SKM-1 treated with dmso at 0.1 percent for 144 hours (cell line): ENCODE results near the gene CCDC174.
"Not testable (repeated sequence)": the region's sequence is repeated elsewhere in the genome, so short reads cannot be mapped to it uniquely, and the experiment has no call there.

Experiments used
- DNase-seq: peaks from one replicate; lab custom pipeline; 2025; ENCODE audit not compliant: unreplicated experiment; lab: John Stamatoyannopoulos, UW

The CCDC174 gene

DNA sequence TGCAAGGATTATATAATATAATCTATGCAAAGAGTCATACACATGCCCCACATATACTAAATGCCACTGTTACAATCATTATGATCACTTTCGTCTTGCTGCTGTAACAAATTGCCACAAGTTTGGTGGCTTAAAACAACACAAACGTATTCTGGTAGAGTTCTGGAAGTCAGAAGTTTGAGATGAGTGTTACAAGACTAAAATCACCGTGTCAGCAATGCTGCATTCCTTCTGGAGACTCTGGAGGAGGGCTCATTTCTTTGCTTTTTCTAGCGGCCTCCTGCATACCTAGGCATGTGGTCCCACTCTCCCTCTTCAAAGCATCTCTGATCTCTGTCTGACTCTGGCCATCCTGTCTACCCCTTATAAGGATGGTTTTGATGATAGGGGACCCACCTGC is 1.4 kb upstream of the CCDC174 start:
- no peak for DNase-seq

DNA sequence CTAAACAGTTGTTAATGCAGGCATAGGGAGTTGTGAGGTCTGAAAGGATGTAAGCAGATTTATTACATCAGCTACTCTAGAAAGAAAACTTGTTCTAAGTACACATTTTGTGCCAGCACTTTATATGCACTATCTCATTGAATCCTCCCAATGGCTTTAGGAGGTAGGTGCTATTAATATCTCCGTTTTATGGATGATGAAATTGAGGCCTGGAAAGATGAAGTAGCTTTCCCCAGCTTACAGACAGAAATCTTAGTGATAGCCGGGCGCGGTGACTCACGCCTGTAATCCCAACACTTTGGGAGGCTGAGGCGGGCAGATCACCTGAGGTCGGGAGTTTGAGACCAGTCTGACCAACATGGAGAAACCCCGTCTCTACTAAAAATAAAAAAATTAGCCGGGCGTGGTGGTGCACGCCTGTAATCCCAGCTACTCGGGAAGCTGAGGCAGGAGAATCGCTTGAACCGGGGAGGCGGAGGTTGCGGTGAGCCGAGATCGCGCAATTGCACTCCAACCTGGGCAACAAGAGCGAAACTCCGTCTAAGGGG is 872 bp downstream of the CCDC174 start:
- not testable (repeated sequence) for DNase-seq

DNA sequence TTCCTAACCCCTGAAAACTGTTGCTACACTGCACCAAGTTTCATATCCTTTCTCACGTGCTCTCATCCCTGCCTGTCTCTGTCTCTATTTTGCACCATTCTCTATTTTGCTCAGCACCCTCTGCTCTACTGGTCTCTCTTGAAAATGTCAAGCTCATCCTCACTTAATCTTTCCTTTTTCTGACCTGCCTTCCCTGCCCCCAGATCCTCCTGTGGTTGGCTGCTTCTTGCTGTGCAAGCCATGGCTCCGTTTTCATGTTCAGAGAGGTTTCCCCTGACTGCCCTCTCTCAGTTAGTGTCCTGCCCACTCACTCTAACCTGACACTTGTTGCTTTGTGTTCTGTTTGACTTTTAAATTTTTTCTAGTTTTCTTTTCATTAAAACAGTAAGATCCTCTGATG is 6.0 kb downstream of the CCDC174 start:
- no peak for DNase-seq

DNA sequence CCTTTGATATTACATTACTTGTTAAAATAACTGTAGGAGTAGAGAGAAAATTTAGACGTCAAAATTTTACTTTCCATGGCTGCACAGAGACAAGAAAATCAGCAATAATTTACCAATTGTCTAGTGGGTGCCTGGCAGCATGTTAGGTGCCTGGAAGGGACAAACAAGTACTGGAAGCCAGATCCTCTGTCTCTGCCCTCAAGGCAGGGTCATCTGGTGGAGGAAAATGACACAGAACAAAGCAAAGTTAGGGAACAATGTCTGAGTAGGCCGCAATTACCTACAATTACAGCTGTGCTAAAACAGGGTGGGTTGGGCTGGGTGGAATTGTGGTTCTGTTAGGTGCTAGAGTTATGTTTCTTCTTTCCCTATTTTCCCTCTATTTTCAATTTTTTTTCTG is 7.4 kb downstream of the CCDC174 start:
- no peak for DNase-seq

DNA sequence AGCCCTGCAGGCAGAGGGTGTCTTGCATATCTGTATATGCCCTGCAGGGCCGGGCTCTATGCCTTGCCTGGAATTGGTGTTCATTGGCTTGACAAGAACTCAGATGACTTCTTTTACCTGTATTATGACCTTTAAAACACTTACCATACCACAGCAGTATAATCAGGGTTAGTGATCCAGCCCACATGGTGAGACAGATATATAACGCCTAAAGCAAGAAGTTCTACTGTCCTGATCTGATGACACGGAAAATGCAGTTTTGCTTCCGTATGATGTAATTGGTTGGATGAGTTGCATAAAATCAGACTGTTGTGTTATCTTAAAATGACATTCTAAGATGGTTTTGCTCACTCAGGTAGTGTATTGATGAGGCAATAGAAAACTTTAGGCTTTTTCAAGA is 9.4 kb downstream of the CCDC174 start:
- DNase-seq, result no peak

DNA sequence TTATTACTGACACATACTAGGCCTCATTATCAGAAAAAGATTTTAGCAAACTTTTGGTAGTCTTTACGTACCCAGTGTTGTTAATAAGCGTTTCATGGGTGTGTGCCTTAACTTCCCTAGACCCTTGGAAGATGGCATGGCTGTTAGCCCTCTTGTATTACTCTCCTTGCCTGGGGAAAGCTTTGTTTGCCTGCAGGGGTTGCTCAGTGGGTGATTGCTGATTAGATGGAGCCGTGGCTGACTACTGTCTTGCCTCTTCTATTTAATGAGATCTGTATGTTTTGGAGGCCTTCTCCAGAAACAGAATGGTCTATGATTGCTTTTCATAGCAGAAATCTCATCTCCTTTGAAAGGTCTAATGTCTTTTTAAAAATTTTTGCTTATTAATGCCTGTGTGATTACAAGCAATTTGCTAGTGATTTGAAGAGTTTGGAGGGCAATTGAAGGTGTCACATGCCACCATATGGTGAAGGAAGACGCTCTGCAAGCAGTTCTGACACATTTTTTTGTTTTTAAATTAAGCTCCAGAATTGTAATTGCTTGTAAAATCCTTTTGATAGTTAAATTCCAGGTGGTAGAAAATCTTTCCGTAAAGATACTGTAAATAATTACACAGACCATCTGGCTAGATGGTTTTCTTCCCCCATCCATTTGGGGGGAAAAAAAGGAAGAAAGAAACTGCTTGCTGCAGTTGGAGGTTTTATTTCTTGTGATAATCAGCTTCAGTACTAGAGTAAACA is 12.0 kb downstream of the CCDC174 start:
- DNase-seq, result no peak

DNA sequence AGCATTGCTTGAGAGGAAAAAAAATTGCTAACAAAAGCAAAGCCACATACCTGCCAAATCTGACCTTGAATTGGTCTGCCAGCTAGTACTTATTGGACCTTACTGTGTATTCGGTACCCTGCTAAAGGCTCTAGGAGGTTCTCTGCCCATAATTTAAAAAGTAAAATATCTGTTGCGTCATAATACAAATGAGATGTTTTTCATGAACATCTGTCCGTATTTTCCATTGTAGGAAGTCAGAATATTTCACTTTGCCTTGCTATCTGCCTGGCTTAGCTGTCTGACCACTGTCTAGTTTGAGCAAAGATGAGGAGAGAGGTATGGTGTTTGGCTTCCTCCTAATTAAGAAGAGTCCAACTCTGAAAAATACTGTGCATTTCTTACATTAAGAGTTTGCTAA is 12.6 kb downstream of the CCDC174 start:
- DNase-seq, result no peak

DNA sequence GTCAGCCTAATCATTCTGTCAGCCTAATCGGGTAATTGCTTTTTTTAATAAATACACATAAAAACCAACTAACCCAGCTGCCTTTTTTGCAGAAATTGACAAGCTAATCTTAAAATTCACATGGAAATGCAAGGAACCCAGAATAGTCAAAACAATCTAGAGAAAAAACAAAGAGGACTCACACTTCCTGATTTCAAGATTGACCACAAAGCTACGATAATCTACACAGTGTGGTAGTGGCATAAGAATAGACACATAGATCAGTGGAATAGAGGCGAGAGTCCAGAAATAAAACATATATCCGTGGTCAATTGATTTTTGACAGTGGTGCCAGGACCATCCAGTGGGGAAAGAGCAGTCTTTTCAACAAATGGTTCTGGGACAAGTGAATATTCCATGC is 21.0 kb downstream of the CCDC174 start:
- DNase-seq, result no peak

DNA sequence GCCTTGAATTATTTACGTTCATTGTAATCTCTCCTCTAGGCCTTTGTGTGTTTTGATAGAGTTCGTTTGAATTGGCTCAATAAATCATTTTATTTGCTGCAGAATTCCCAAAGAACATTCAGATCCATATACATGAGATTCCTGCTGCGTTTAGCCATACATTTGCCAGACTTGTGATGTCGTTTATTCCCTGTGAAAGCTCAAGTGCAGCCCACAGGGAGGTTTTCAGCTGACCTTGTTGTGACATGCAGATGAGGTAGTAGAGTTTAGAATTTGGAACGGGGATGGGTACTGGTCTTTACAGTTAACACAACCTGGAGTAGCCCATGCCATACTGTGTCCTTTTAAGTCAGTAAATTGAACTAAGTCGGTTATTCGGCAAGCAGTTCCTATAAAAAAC is 23.3 kb downstream of the CCDC174 start, which contains the start of gene C3orf20:
TSS of gene C3orf20 (plus strand) at position 301 of the 400 bp plus-strand sequence. CDS start 7,573 bp downstream, outside the sequence.
- DNase-seq, result no peak

DNA sequence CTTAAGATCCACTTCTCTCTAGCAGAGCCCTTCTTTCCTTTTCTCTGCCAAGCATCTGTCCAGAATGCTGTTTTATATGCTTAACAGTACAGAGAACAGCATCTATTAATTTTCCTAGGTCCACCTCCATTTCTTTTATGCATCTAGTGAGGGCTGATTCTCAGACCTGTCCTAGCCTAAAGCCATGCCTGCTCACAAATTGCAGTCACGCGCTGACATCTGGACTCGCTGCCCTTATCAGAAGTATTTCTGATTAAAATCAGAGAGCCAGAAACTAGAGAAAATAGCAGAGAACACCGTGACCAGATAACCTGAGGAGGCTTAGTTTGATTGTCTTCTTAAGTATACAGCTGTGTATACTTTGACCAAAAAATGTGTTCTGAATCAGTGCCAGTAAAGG is 25.3 kb downstream of the CCDC174 start:
- no peak for DNase-seq

DNA sequence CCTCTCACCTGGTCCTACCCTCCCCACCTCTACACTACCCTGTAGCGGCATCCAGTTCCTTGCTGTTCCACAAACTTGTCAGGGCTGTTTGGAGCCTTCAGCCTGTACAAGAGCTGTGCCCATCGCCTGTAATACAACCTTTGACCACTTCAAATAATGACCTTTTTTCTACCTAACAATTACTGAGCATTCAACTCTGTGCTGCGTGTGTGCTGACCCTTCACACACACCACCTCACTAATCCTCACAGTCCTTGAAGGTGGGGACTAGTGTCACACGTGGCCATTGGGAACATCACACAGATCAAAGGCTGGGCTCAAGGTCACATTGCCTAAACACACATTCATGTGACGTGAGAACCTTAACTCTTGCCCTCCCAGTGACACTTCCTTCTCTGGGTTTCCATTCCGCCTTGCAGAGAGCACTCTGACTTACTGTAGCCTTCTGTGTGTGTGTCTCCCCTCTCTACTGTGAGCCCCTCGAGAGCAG is 26.5 kb downstream of the CCDC174 start:
- no peak for DNase-seq

DNA sequence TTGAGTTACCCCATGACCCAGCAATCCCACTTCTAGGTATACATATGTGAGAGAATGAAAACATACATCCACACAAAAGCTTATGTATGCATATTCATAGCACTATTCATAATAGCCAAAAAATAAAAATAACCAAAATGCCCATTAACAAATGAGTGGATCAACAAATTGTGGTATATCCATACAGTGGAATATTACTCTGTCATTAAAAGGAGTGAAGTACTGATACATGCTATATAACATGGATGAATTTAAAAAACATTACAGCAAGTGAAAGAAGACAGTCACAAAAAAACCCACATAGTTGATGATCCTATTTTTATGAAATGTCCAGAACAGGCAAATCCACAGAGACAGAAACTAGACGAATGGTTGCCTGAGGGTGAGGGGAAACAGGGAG is 28.6 kb downstream of the CCDC174 start:
- no peak for DNase-seq

DNA sequence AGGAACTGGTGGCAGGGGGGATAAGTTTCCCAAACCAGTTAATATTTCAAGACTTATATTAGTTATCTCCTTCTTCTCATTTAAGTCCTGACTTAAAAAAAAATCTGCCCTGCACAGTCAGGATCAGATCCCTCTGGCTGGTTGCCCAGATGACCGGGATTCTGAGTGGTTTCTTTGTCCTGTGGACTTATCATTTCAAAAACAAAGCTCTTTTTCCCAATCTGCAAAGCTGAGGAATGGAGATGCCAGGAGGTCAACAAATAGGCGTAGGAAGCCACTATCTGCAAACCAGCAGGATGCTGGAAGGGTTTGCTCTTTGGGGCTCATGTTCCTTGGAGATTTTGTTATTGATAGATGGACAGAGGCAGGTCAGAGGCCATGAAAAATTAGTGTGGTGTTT is 29.2 kb downstream of the CCDC174 start:
- no peak for DNase-seq

DNA sequence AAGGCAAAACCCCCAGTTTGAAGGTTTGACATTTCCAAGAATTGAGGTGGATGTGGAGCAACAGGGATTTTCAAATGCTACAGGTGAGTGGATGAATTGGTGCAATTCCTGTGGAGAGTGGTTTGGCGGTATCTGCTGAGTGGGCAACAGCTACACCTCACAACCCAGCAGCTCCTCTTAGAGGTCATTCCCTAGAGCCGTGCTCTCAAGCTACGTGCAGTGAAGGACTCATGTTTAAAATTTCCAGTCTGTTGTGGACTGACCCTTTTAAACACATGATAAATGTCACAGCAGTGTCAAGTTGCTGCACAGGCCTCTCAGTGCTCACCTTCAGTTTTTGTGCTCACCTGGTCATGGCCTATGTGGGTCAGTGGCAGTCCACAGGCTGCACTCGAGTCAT is 32.9 kb downstream of the CCDC174 start:
- no peak for DNase-seq

DNA sequence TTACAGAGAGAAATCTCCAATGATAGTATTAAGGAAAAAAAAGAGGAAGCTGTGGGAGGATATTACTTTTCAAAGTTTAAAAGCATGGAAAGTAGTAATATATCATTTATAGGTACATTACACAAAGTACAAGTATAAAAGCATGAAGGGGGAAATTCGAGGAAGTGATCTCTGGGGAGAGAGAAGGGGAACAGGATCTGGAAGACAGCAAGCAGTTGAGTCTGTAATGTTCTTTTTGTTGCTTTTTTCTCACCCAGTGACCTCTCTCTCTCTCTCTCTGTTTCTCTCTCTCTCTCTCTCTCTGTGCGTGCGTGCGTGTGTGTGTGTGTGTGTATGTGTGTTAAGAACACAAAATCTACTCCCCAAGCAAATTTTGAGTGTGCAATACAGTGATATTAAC is 33.6 kb downstream of the CCDC174 start:
- DNase-seq, result peak; percentile 20

DNA sequence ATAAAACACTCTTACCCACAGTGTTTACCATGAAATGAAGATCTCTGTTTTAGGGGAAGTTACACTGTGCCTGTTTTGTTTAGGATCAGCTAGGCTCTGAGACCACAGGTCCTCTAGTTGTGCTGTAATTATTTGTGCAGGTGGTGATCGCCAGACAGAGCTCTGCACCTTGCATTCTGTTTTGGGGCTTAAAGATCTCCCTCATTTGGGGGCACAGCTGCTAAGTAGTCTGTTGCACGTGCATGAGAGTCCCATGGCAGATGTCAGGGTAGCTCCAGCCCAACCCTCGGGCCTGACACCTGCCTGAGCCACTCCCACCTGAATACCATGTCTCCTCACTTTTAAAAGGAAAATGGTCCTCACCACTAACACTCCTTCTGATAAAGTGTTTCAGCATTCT is 35.8 kb downstream of the CCDC174 start:
- DNase-seq, result no peak

DNA sequence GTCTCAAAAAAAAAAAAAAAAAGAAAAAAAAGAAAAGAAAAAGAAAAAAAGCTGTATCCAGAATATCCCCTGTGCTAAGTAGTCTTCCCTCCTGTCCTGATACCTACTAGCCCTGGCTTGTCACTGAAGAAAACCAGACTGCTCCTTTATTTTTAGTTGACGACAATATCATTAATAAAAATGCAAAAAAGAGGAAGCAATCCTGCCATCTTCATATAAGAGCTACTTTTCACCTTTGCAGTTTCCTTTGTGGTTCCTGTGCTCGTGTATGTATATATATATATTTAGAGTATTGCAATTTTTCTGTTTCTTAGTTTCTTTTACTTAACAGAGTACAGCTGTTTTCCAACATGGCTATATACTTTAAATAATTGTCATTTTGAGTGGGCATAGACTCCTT is 37.0 kb downstream of the CCDC174 start:
- DNase-seq, result no peak

DNA sequence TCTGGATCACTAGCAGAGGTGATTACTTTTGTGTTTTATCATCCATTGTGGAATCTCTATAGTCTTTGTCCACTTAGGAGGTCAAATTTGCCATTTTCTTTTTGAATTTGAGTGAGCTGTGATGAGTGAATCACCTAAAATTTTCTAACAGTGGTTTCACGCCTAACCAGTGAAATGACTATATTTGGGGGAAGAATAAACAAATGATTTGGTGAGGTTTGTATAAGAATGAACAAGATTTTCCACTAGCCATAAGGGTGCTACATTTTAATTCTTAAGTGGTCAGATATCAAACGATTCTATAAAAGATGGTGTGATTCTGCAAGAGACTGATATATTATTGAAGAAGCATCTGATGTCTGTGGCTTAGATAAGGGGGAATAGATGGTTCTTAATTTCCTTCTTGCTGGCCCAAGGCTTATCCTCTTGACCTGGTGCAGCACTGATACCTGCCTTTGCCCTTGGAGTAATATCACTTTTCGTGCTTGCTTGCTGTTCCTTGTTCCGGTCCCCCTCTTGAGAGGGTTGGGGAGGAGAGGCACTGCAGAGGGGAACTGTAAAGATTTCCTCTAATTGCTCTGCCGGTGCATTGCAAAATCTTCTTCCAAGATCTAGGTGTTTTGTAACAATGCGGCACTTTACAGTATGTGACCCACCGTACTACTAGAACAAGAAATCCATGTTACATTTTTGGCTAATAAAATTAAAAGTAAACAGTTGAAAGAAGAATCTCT is 37.9 kb downstream of the CCDC174 start:
- peak; percentile 86 for DNase-seq

DNA sequence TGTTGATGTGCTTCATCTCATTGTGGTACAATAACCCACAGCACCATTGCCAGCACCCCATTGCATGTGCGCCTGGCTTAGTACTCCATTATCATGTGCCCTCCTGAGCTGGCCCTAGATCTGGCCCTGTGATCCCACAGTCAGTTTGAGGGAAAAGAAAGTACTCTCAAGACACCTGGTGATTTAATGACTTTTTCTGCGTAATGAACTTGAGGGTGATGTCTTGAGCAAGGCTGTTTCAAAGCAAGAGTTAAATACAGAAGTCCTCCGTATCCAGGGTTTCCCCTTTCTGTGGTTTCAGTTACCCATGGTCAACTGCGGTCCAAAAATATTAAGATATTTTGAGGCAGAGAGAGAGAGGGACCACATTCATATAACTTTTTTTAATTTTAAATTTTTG is 39.7 kb downstream of the CCDC174 start:
- peak; percentile 52 for DNase-seq

DNA sequence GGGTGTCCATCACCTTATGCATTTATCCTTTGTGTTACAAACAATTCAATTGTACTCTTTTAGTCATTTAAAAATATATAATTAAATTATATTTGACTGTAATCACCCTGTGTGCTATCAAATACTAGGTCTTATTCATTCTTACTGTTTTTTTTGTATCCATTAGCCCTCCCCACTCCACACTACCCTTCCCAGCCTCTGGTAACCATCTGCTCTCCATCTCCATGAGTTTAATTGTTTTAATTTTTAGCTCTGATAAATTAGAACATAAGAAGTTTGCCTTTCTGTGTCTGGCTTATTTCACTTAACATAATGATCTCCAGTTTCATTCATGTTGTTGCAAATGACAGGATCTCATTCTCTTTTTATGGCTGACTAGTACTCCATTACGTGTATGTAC is 40.2 kb downstream of the CCDC174 start:
- no peak for DNase-seq

DNA sequence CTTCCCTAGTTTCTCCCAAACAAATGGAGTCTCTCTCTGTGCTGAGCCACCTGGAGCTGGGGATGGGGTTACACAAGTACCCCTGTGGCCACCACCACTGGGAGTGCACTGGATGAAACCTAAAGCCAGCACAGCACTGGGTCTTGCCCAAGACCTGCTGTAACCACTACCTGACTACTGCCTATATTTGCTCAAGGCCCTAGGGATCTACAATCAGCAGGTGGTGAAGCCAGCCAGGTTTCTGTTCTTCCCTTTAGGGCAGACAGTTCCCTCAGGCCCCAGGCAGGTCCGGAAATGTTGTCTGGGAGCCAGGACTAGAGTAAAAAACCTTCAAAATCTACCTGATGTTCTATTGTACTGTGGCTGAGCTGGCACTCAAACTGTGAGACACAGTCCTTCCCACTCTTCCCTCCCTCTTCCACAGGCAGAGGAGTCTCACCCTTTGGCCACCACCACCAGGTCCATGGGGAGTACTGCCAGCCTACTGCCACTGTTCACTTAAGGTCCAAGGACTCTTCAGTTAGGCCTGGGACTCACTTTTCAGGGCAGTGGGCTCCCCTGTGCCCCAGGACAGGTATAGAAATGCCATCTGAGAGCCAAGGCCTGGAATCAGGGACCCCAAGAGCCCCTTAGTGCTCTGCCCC is 47.2 kb downstream of the CCDC174 start:
- DNase-seq, result no peak

DNA sequence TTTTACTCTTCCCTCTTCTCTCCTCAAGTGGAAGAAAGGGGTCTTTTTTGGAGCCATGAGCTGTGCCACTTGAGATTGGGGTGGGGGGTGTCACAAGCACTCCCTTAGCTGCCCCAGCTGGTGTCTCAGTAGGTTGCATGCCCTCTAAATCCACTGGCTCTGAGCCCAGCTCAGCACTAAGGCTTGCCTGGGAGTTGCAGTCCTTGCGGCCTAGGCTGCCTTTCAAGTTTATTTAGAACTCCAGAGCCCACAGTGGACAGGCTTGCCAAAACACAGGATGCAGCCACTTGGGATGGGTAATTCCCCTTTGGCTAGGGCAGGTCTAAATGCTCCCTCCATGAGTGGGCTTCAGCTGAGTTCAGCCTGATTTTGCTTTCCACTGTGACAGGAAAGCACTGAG is 48.1 kb downstream of the CCDC174 start:
- DNase-seq, result no peak
